GM12873 (cell line): ENCODE results near the gene VPS35L.

Source experiments
- CTCF ChIP-seq: IDR thresholded peaks from 2 replicates; pipeline ENCODE4 v1.5.1; 2012; ENCODE audit warnings: low read depth, mild to moderate bottlenecking, moderate library complexity, low read length, control low read depth; ENCODE audit not compliant: insufficient read depth; ENCODE audit errors: missing control alignments

VPS35L gene

GRCh38 chr16:19601083-19601976 lies 45.8 kb downstream of the VPS35L start:
- TF ChIP-seq CTCF: peak; percentile 50

GRCh38 chr16:19604911-19605310 lies 49.4 kb downstream of the VPS35L start:
- no peak for TF ChIP-seq CTCF

- TF ChIP-seq CTCF: no peak
Observed at GRCh38 chr16:19605701-19606100, 50.2 kb downstream of the VPS35L start.

GRCh38 chr16:19607616-19608280 lies 52.2 kb downstream of the VPS35L start:
- TF ChIP-seq CTCF: no peak

- no peak for TF ChIP-seq CTCF
Observed at GRCh38 chr16:19609359-19609758, 53.9 kb downstream of the VPS35L start.

GRCh38 chr16:19610200-19610599 lies 54.7 kb downstream of the VPS35L start:
- no peak for TF ChIP-seq CTCF

GRCh38 chr16:19613834-19614233 lies 58.3 kb downstream of the VPS35L start:
- TF ChIP-seq CTCF: no peak
